Stimulated activated CD8-positive, alpha-beta memory T cell treated with anti-CD3 and anti-CD28 coated beads, Interleukin-7, amount 100 ng/mL, for 48 hours (primary cell): ENCODE measurements around the gene IFFO2.
"Not testable (repeated sequence)": the region's sequence is repeated elsewhere in the genome, so short reads cannot be mapped to it uniquely, and the experiment has no call there.

Experiments
- DNase-seq, 2 donors: peaks; one replicate each; pipeline ENCODE4 v3.0.0-alpha.2; 2020; ENCODE audit warnings: low read depth in 1 of 2; ENCODE audit errors: extremely low read depth in 1 of 2

Gene IFFO2

DNA sequence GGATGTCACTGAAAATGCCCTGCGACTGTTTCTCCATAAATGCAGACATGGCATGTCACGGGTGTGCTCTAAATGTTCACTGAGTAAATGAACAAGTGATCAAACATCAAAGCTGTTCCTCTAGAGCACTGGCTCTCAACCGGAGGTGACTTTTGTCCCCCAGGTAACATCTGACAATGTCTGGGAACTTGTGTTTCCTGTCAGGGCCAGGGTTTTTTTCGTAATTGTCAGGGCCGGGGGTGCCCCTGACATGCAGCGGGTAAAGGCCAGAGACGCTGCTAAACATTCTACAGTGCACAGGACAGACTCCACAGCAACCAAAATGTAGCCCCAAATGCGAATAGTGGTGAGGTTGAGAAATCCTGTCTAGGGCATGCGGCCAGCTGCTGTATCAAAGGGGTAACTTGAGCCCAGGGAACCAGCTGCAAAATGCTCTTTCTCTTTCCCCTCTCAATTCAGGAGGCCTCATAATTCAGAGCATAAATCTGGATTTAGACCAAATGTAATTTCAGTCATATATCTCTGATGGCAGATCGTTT, 56.1 kb downstream of the IFFO2 start:
- no peak for DNase-seq

DNA sequence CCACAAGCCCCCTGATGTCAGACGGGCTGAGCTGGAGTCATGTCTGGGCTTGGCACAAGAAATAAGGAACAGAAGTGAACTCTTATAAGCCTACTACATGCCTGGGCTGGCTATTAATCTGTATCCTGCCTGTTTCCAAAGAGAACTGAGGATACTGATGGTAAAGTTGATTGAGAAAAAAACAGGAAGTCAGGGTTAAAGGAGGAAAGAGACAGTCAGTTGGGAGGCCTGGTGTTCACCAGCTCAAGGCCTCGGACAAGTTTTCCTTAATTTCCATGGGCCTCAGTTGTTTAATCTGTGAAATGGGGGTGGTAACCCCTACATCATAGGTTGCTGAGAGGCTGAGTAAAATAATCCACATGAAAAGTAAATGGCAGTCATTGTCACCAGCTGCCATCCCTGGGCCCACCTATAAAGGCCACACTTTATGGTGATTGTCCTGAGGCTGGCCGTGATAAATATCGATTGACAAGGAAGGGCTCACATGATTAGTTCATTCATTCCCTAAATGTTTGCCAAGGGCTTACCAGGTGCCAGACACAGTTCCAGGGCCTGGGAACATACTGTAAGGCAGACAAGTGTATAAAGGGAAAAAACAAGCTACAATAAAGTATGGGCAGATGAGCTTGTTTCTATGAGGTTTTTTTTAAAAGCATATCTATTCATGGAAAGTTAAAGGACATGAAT, 57.0 kb downstream of the IFFO2 start:
- no peak for DNase-seq

DNA sequence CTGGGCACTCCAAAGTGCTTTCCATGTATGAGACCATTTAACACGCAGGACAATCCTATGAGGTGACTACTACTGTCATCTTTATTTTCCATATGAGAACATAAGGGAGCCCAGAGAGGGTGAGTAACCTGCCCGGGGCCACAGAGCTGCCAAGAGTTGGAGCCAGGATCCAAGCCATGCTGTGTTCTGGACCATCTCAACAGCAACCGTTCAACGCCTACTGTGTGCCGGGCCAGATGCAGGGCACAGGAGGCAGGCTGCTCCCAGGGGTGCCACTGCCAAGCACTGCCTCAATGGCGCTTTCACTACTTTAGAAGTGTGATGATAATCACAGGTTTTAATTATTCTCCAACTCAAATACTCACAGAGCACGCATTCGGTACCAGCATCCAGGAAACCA, 57.9 kb downstream of the IFFO2 start:
- DNase-seq = no peak

DNA sequence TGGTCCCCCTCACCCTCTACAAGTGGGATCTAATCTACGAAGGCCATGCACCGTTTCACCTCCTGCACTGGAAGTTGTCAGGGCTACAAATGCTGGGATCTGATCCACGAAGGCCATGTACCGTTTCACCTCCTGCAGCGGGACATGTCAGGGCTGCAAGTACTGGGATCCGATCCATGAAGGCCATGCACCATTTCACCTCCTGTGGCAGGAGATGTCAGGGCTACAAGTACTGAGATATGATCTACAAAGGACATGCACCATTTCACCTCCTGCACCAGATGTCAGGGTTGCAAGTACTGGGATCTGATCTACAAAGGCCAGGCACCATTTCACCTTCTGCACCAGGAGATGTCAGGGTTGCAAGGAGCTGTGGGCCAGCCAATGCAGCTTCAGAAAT, 61.2 kb downstream of the IFFO2 start:
- no peak for DNase-seq

DNA sequence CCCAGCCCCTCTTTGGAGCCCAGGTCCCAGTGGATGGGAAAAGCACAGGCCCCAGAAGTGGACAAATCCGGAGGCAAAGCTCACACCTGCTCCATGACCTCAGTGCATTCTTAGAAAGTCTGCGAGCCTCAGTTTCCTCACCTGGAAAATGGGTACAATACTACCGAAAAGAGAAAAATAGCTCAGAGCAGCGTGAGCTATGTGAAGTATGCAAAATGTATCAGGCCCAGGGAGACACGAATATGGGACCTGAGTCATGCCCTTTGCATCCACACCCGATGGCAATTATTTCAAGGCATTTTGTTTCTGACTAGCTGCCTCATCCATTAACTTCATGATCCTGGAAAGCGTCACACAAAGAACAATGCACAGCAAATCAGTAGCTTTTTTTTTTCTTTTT, 63.4 kb downstream of the IFFO2 start:
- DNase-seq = no peak

DNA sequence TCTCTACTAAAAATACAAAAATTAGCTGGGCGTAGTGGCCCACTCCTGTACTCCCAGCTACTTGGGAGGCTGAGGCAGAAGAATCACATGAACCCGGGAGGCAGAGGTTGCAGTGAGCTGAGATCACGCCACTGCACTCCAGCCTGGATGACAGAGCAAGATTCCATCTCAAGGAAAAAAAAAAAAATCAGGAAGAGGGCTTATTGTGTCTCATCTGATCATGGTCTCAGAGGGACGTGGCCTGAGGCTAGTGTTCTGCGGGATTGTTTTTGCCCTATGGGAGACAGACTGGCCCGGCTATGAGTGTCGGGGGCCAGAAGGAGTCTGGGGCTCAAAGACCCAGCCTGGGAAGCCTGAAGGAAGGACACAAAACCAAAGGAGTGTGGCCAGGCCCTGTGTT, 64.6 kb downstream of the IFFO2 start:
- DNase-seq = not testable (repeated sequence)

DNA sequence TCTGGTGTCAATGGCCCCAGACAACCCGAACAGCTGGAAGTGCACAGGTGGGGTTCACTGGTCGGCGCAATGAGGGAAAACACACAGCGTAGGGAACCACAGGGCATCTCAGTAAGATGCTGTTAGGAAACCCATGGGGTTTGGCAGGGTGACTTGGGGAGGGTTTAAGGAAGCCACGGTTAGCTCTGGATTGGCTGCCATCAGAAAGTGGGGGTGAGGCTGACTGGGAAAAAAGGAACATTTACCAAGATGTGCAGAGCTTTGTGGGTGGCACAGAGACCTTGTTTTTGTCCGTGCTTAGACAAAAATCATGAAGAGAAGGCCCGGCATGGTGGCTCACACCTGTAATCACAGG, 65.1 kb downstream of the IFFO2 start:
- no peak for DNase-seq

DNA sequence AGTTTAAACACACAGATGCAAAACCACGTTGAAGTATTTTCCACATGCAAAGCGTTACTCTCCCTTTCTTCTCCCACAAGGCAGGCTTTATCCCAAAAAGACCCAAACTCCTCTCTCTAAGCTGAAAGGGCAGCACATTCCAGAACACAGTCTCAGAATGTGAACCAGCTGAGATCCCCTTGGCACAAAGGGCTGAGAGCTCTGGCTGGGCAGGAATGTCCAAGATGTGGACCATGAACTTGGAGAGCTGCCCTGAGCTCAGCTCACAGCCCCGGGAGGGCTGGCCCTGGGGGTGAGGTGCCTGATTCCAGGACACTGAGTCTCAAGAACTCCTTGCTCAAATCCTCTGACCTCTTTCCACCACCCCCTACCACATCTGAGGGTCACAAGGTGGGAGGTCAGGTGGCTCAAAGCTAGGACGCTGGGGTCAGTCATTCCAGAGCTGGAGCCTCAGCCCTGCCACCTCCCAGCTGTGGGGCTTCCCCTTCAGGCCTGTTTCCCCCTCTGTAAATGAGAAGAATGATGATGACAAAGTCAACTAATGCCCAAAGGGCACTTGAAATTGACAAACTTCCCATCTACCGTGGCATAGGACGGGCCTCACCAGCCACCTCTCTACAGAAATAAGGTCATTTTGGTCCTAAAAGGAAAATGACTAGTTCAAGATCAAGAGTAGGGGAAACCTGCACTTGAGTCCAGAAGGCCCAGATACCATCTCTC, 65.6 kb downstream of the IFFO2 start:
- no peak for DNase-seq

DNA sequence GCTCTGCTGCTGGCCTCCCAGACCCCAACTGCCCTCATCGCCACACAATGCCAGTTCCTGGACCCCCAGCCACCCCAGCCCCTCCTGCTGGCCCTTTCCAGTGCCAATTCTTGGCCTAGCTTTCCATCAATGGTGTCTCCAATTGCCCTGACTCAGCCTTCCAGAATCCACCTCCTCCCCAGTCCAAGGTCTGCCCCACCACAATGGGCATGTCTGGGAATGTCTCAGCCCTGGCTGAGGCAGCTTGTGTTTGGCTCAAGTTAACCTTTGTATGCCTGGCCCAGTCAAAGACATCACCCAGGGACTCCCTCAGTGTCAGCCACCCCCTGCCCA, 70.5 kb downstream of the IFFO2 start:
- no peak for DNase-seq

DNA sequence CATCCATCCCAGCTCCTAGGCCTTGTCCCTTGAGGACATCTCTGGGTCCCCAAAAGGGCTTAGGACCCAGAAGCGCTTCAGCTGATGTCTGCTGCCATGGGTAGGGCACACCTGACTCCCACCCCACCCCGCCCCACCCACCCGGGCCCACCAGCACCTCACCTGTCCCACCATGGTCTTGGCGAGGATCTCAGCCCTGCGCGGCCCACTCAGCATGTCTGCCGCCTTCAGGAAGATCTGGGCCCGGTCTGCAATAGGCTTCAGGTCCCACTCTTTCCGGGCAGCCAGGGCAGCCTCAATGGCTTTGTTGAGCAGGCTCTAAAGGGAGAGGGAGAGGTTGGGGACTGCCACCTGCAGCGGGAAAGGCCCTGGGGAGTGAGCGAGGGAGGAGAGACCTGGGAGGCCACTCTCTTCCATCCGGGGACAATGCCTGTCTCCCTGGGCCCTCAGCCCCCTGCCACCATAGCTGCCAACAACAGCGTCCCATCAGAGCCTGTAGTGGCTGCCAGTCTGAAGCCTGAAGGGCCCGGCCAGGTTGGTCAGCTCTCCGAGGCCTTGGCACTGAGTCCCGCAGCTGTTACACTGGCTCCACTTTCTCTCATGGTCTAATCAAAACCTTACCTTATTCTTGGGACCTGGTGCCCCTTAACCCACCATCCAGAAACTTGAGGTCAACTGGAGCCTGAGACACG, 71.0 kb downstream of the IFFO2 start:
- DNase-seq = no peak

DNA sequence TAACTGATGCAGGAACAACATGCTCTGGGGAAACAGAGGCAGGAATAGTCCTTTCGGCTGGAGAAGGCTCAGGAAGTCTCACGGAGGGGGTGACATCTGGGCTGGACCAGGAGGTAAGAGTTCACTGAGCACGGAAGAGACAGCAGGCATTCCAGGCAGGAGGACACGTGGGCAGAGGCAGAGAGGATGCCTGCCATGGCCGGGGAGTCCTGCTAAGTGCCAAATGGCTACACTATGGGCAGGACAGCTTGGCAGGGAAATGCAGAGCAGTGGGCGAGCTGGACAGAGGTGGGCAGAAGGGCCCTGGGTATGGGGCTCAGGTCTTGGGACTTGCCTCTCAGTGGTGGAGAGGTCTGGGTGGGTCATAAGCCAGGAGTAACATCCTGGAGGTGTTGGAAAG, 71.7 kb downstream of the IFFO2 start:
- DNase-seq = no peak

DNA sequence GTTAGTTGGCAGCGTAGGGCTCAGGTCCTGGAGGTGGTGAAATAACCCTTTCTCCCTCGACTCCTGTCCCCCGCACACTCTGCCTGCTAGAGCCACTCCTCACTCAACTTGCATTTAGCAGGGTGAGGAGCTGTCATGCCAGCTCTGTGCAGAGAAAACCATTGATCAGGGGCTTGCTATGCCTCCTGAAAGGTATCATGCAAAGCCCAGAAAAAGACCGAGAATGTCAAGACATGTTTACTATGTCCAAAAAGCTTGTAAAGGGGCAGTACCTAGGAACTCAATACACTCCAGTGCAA, 72.1 kb downstream of the IFFO2 start:
- no peak for DNase-seq

DNA sequence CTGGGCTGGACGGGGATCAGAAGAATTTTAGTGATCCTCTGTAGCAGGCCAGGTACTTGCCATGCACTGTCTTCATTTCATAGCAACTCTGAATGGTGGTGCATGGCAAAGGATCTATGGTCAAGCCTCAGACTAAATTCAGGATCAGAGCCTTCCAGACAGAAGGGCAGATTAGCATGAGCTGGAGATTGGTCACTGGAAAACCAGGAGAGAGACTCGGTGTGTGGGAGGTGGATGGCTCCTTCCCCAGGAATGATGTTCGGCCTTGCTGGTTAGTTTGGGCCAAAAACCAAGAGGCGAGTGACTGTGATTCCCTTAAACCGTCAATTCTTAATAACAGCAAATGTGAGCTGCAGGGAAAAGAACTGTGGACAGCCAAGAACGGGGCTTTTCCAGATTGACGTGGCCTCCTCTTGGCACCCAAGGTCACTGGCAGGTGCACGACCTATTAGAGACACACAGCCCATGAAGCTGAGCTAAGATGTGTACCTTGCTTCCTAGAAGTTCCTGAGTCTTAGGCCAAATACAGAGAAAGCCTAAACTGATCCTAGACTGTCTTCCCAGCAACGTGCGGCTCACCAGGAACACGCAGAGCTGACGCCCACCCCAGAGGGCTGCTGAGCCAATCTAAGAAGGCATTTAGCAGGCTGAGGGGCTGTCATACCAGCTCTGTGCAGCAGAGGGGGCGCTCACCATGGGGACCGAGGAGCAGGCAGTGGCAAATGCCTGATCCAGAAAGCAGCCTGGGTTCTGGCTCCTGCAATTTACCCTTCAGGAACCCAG, 72.6 kb downstream of the IFFO2 start:
- DNase-seq = peak; percentile 22 to 48

DNA sequence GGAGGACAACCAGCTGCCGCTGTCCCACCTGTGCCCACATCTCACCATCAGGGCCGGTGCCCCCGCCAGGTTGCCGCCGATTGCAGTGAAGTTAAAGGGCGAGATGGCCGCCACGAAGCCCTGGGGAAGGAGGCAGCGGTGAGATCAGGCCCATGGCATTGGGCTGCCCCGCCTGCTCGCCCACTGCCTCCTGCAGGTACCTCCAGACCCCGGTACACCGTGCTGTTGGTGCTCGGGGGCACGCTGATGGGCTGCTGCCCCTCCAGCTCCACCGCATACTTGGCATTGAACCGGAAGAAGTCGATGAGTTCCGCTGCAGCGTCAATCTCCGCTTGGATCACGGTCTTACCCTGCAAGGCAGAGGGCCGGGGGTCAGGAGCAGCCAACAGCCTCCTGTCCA, 73.4 kb downstream of the IFFO2 start:
- DNase-seq = no peak

DNA sequence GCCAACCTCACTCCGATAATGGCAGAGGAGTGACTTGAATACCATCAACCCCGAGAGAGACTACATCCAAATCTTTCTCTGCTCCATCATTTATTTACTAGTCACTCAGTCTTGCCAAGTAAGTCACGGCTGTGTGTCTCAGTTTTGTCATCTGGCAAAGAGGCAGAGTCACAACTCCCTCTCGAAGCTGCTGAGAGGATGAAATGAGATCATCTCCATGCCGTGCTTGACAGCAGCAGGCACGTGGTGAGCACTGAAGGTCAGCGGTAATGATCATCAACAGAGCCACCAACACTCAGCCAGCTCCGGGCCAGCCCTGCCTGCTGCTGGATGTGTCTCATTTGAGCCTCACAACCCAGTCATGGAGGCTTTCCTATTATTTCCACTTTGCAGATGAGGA, 74.0 kb downstream of the IFFO2 start:
- no peak for DNase-seq

DNA sequence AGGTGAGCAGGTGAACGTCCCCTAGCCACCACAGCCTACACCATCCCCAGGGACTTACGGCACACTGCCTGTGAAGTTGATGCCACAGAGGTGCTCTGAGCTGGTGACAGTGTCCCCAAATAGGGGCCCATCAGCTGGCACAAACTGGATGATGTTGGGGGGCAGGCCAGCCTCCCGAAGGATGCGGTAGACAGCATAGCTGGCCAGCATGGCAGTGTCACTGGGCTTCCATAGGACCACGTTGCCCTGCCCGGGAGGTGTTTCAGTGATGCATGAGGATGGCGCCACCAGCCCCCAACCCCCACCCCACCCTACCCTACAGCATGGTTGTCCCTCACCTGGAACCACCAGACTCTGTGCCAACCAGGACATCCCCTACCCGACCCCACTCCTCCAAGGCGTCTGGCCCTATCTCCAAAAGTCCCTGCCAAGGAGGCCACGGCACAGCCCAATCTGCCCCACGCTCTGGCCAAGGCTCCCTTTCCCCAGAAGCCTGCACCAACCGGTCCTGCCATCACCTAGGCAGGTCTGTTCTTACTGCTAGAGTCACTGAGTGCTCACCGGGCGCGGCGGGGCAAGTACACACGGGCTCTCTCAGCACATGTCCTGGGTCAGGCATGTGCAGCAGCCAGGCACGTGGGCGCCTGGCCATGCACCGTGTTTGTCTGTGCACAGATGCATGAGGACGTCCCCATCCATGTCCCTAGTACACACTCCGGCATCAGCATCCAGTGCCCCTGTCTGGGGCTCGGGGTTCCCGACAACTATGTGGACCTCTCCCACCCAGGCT, 74.6 kb downstream of the IFFO2 start:
- no peak for DNase-seq

DNA sequence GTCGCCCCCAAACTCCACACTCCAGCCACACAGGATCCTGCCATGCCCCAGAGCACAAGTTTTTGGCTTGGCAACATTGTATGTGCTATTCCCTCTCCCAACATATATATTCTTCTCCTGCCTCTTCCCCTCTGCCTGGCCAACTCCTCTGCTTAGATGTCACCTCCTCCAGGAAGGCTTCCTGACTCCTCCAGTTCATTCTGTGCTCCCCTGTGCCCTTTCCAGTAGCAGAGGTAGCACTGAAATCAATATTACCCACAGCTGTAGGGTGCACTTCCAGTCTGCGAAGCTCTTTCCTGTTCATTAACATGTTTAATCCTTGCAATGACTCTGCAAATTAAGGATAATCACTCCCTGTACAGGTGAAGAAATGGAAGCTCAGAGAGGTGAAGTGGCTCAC, 75.3 kb downstream of the IFFO2 start:
- DNase-seq = no peak

DNA sequence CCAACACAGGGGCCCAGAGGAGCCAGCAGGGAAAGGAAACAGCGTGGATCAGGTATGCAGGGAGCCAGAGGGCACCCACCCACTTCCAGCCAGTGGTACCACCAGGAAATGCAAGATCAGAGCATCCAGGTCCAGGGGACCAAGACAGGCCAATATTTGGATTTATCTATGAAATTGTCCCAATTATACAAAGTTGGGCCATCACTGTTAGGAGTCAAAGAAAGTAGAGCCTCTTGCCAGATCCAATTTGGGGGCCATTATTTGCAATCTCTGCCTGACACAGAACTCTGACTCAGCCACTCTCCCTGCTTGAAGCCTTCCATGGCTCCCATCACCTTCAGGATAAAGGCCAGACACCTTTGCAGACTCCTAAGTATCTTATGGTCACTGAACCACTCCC, 75.9 kb downstream of the IFFO2 start:
- no peak for DNase-seq

DNA sequence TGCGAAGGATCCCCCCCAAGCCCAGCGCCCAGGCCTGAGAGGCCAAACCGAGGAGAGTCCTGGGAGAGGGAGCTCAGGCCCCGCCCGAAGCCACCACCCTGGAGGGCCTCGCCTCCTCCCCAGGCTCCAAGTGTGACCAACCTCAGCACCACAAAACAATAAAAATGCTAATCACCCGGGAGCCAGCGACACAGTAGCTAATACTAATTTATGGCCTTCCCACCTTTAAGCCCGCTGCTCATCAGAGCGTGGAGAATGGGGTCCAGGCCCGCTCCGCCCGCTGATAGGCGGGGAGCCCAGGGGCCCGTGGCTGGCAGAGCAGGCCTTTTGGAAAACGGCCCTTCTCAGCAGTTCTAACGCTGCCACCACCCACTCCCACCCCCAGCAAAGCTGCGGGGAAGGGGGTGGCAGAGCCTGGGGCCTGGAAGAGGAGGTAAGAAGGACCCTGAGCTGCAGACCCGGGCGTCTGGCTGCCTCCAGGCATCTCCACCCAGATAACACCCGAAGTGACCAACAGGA, 76.6 kb downstream of the IFFO2 start:
- DNase-seq = no peak

DNA sequence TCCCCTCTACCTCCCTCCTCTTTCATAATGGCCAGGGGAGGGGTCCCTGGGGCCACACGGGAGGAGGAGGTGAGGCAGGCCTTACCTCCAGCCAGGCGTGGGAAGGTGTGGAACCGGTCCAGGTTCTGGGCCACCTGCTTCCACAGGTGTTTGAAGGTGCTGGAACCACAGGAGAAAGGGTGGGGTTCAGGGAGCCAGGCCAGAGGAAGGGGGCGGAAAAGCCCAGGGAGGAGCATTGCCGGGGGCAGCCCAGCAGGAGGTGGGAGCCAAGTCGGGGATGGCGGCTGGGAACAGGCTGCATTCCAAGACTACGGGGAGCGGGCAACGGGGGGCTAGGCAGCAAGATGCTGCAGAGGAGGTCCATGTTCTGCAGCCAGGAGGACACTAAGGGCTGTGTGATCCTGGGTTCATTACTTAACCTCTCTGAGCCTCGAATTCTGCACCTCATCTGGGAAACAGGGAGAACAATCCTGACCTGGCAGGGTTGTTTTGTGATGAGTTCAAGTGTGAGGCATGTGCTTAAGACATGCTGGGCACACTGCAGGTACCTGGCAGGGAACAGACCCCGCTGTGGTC, 77.2 kb downstream of the IFFO2 start:
- no peak for DNase-seq
